Measurements from ENCODE around the gene GLOD4. TPM values are rescaled to one million over a fixed set of nuclear protein-coding genes. Genes with fewer than 3 reads are reported as not detected.

GLOD4 gene
- total and polyA plus RNA-seq, 7 donors, result 13.5 to 29.2 (median 21.3) TPM

DNA sequence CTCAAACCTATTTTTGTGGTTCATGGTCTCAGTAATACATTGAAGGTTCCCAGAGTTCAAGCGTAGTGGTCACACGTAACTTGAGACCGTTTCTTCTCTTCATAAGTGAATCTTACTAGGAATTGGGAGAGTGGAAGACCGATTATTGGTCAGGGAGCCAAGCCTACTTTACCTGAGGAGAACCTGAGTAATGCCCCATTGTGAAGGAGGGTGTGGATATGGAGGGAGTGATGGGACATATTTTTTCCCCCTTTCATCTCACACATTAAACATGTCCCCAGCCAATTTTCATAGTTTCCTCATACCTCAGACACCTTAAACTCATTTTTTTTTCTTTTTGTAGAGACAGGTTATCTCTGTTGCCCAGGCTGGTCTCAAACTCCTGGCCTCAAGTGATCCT, 38.9 kb downstream of the GLOD4 start:
- no peaks in the 10 kb centered on the region for H3K9me3 ChIP-seq
- TF ChIP-seq, protein P1, sequence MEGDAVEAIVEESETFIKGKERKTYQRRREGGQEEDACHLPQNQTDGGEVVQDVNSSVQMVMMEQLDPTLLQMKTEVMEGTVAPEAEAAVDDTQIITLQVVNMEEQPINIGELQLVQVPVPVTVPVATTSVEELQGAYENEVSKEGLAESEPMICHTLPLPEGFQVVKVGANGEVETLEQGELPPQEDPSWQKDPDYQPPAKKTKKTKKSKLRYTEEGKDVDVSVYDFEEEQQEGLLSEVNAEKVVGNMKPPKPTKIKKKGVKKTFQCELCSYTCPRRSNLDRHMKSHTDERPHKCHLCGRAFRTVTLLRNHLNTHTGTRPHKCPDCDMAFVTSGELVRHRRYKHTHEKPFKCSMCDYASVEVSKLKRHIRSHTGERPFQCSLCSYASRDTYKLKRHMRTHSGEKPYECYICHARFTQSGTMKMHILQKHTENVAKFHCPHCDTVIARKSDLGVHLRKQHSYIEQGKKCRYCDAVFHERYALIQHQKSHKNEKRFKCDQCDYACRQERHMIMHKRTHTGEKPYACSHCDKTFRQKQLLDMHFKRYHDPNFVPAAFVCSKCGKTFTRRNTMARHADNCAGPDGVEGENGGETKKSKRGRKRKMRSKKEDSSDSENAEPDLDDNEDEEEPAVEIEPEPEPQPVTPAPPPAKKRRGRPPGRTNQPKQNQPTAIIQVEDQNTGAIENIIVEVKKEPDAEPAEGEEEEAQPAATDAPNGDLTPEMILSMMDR (IDR thresholded peaks at IDR 0.05), result no peak
- WGBS, 3 donors, result 93 to 96% (median 96%) methylated on average over 4 of the region's 4 CpGs
- DNase-seq, result no peak
- no peaks in the 10 kb centered on the region for H3K4me1 ChIP-seq
- no peak overlapping the region for H3K4me3 ChIP-seq
- peaks cover 6 to 87% of the 10 kb centered on the region in 2 donors for H3K36me3 ChIP-seq (ENCODE audit: insufficient read depth in 1 of 2, low read depth in 1 of 2)
- no peak overlapping the region for H3K27ac ChIP-seq
- no peaks in the 10 kb centered on the region for H3K27me3 ChIP-seq (ENCODE audit: insufficient read depth in 3 of 3, low read length in 2 of 3)
- intact Hi-C loops (cut with DNase I), result no loop called here
- ATAC-seq, result no peak

DNA sequence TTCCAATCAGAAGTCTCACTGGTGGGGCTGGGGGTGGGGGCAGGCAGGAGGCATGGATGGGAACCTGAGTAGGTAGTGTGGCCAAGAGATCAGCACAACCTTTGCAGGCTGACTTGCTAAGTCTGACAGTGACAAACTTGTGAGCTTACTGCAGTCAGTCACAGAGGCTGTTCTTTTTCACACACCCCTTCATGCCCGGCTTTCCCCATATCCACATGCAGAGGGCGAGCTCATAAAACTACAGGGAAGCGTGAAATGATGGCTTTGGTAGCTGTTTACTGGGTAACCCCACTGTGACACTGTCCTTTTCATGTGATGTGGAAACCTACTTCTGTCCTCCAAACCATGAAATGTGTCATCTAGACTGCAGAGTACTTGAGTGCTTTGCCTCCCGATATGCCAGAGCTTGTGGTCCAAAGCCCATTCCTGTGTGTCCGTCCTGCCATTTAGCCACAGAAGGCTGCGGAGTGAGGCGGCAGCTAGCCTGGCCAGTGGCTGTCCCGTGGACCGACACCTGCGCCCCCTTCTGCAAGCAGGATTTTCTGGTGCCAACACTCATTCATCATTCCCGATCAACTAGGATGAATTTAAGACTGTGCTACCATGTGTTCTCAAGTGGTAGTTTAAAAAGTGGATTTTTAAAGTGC, 39.8 kb downstream of the GLOD4 start:
- TF ChIP-seq, protein P1 (IDR thresholded peaks at IDR 0.05), result no peak
- H3K4me3 ChIP-seq, result no peak overlapping the region
- H3K27me3 ChIP-seq (ENCODE audit: insufficient read depth in 3 of 3, low read length in 2 of 3), result no peaks in the 10 kb centered on the region
- no peak overlapping the region for H3K27ac ChIP-seq
- WGBS, 3 donors, result 79 to 87% (median 83%) methylated on average over 11 of the region's 11 CpGs
- ATAC-seq, result no peak
- no peaks in the 10 kb centered on the region for H3K9me3 ChIP-seq
- intact Hi-C loops (cut with DNase I), result no loop called here
- H3K36me3 ChIP-seq (ENCODE audit: insufficient read depth in 1 of 2, low read depth in 1 of 2), result peaks cover 6 to 80% of the 10 kb centered on the region in 2 donors
- no peaks in the 10 kb centered on the region for H3K4me1 ChIP-seq
- no peak for DNase-seq

DNA sequence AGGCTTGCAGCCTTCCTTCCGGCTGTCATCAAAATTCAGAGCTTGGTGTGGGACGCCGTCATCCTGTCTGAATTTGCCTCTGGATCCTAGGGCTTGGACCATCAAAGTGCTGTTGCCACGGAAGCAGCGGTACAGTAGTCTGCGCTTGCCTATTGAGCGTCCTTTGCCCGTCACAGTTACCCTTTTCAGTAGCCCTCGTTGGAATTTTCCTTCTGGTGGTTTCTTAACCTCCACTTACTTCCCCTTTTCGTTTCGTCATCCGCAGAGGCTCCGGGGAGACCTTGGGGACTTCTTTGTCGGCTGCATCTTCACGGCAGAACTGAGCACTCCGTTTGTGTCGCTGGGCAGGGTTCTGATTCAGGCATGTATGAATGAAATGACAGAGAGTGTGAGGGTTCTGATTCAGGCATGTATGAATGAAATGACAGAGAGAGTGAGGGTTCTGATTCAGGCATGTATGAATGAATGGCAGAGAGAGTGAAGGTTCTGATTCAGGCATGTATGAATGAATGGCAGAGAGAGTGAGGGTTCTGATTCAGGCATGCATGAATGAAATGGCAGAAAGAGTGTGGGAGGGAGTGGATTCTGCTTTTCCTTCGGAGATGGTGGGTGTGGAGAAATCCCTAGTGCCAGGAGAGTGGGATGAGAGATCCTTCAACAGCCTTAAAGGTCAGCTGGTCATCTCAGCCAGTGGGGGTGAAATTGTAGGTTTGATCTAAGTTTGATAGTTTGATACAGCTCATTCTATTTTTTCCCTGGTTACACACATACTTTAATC, 41.7 kb downstream of the GLOD4 start:
- intact Hi-C loops (cut with DNase I), result no loop called here
- H3K9me3 ChIP-seq, result no peaks in the 10 kb centered on the region
- no peaks in the 10 kb centered on the region for H3K27me3 ChIP-seq (ENCODE audit: insufficient read depth in 3 of 3, low read length in 2 of 3)
- H3K27ac ChIP-seq, result no peak overlapping the region
- H3K4me1 ChIP-seq, result no peaks in the 10 kb centered on the region
- H3K4me3 ChIP-seq, result no peak overlapping the region
- H3K36me3 ChIP-seq (ENCODE audit: insufficient read depth in 1 of 2, low read depth in 1 of 2), result peaks cover 3 to 61% of the 10 kb centered on the region in 2 donors
- DNase-seq (no peak), ATAC-seq (no peak)
- TF ChIP-seq, protein P1 (IDR thresholded peaks at IDR 0.05), result no peak
- 79 to 92% (median 81%) methylated on average over 18 of the region's 18 CpGs for WGBS, 3 donors

DNA sequence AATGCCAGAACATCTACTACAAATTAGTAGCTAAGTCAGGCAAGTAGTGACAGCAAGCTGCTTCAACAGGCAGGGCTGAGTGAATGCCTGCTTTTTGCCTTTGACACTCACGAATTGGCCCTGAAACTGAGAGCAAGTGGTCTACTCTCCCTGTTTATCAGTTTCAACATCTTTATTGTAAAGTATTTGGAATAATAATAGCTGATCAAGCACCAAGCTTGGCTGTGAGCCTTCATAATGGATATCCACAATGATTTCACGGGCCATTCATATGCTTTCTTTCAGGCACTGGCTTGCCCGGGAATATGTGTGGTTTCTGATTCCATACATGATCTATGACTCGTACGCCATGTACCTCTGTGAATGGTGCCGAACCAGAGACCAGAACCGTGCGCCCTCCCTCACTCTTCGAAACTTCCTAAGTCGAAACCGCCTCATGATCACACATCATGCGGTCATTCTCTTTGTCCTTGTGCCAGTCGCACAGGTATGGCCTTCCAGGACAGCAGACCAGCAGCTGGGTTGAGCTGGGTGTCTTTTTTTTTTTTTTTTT, 44.4 kb downstream of the GLOD4 start:
- intact Hi-C loops (cut with DNase I), result no loop called here
- WGBS, 3 donors, result 92 to 94% (median 94%) methylated on average over 13 of the region's 13 CpGs
- DNase-seq (no peak), ATAC-seq (no peak)
- no peaks in the 10 kb centered on the region for H3K9me3 ChIP-seq
- peaks cover 3 to 34% of the 10 kb centered on the region in 2 donors for H3K36me3 ChIP-seq (ENCODE audit: insufficient read depth in 1 of 2, low read depth in 1 of 2)
- H3K4me1 ChIP-seq, result no peaks in the 10 kb centered on the region
- H3K27me3 ChIP-seq (ENCODE audit: insufficient read depth in 3 of 3, low read length in 2 of 3), result peaks cover 0 to 1% (median 0%) of the 10 kb centered on the region in 3 donors
- no peak overlapping the region for H3K27ac ChIP-seq
- no peak overlapping the region for H3K4me3 ChIP-seq
- TF ChIP-seq, protein P1 (IDR thresholded peaks at IDR 0.05), result no peak

Data from psoas muscle (tissue), 8 donors.